HL-60 (cell line): ENCODE results near the gene ALMS1.

Experiments used
- POLR2AphosphoS5 ChIP-seq: IDR thresholded peaks from 2 replicates; pipeline ENCODE4 v1.6.1; 2012; ENCODE audit warnings: low read depth
- SPI1 ChIP-seq: IDR thresholded peaks from 2 replicates; pipeline ENCODE4 v1.6.1; 2012; ENCODE audit warnings: low read depth, mild to moderate bottlenecking, borderline replicate concordance
- TF ChIP-seq, protein P1 (sequence below): IDR thresholded peaks from one replicate; pipeline ENCODE4 v1.5.1; 2011; ENCODE audit warnings: low read length, control low read depth, inconsistent platforms; ENCODE audit not compliant: insufficient read depth

DNA sequence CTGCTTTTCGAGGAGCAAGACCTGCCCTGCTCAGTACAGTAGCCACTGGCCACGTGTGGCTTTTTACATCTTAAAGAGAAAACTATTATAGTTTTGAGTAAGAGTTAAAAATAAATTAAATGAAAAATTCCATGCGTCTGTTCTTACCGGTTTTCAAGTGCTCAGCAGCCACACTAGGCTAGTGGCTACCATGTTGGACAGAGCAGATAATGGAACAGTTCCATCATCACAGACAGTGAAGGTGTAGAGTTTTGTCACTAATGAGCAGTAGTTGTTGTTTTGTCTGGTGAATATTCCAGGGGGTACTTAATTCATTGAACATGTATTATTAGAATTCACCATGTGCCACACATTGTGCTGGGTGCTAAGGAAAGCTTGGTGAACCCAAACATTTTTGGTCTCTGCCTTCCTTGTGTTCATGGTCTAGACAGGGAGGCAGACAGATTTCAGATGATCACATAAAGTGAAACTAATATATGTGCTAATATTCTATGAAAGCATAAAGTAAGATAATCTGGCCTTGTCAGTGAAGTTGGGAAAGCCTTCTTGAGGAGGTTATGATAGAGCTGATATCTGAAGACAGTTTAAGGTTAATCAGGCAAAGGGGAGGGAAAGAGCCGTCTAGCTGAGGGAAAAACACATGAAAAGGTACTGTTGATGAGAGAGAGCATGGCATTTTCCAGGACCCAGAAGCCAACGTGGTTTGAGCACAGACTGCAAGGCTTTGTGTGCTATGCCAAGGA lies 1.4 kb downstream of the ALMS1 start:
- TF ChIP-seq SPI1 (no peak), POLR2AphosphoS5 (no peak)
- TF ChIP-seq, protein P1, sequence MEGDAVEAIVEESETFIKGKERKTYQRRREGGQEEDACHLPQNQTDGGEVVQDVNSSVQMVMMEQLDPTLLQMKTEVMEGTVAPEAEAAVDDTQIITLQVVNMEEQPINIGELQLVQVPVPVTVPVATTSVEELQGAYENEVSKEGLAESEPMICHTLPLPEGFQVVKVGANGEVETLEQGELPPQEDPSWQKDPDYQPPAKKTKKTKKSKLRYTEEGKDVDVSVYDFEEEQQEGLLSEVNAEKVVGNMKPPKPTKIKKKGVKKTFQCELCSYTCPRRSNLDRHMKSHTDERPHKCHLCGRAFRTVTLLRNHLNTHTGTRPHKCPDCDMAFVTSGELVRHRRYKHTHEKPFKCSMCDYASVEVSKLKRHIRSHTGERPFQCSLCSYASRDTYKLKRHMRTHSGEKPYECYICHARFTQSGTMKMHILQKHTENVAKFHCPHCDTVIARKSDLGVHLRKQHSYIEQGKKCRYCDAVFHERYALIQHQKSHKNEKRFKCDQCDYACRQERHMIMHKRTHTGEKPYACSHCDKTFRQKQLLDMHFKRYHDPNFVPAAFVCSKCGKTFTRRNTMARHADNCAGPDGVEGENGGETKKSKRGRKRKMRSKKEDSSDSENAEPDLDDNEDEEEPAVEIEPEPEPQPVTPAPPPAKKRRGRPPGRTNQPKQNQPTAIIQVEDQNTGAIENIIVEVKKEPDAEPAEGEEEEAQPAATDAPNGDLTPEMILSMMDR, result no peak
